Measurements from ENCODE around the gene LILRA5.
"Not testable (repeated sequence)": the region's sequence is repeated elsewhere in the genome, so short reads cannot be mapped to it uniquely, and the experiment has no call there.

Gene LILRA5

DNA sequence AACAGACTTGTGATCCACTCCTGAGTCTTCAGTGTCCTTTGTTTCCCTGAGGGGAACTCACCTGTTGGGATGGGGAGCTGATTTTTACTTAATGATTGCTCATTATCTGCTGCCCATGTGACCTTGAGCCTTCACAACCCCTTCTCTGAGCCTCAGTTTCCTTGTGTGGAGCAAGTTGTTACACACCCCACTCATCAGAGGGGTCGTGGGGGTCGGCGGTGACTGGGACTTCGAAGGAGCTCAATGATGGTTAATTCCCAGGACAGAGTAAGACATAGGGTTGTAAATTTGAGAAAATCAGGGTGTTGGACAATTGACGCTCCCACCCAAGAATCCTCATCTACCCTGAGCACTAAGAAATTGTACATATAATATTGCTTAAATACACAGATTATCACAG, 13.5 kb downstream of the LILRA5 start:
- no peak for DNase-seq

DNA sequence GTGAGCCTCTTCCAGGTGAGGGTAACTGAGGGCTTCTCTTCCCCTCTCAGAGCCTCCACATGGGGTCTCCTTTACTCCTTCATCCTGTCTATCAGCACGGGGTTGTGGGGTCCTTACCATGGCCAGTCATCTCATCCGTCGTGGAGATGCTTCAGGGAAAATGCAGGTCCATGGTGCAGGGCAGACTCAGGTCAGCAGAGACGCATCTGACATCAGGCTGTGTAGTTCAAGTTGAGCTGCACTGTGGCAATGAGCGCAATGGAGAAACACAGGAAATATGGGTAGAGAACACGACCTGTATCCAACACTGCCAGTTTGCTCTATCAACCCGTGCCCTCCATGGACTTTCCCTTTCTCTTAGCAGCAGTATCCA, 13.9 kb downstream of the LILRA5 start:
- DNase-seq = no peak

DNA sequence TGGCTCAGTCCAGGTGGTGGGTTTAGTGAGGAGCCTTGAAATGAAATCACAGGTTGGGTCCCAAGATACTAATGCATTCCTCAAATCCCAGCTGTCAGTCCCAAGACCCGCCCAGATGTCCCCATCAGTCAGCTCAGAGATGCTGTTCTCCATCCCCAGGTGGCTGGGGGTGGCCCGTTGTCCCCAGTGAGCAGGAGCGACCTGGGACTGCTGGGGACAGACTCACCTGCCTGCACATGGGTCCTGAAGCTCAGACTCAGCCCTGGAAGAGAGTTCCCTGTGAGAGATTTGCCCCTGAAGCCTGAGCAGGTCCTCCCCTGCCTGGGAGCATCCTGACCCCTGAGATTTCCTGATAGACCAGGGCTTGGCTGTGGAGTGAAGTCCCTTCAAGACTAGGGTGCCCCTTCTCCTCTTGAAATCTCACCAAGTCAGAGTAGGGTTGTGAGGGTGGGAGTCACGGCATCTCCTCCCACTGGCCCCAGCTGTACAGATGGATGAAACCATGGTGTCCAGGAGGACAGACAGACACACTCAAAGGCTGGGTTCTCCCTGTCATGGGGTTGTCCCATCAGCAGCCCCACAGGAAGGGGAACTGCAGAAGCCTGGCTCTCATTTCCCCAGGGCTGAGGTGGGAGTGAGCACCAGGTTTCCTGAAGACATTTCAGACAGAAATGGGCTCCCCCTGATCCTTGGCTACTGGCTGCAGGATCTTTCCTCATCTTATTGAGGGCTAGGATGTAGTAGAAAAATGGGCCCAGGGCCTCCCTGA, 14.4 kb downstream of the LILRA5 start:
- no peak for DNase-seq

DNA sequence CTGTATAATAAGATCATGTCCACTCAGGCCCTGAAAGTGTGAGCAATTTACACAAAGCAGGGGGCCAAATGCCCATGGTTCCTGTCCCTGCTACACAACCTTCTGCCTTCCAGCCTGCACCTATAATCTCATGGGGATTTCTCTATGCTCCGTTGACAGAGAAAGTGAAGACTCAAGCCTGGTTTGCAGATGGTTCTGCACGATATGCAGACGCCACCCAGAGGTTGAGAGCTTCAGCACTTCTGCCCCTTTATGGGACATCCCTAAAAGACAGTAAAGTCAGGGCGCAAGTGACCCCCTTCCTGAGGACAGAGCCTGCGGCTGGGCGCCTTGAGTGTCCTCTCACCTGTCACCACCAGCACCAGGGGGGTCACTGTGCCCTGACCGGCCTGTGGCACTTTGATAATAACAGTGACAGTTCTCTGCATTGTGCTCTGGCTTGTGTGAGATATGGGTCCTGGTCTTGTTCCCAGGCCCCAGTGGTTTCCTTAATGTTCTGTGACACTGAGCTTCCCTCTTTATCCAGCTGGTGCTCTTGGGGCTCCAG, 15.1 kb downstream of the LILRA5 start:
- no peak for DNase-seq

DNA sequence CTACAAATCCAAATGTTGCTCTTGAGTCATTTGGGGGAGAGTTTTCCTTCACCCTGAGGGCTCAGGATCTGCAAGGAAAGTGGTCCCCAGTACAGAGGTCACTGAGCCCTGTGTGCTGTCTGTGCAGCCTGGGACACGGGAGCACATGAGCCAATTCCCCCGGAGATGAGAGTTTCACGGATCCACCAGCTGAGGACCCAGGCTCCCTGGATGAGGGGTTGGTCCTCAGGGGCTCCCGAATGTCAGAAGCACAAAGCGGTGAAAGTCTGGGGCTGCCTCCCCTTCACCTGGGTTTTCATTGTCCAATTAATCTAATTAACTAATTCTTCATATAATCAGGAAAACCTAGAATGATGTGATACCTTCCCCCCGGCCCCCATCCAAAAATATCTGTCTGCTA, 18.4 kb downstream of the LILRA5 start:
- no peak for DNase-seq

DNA sequence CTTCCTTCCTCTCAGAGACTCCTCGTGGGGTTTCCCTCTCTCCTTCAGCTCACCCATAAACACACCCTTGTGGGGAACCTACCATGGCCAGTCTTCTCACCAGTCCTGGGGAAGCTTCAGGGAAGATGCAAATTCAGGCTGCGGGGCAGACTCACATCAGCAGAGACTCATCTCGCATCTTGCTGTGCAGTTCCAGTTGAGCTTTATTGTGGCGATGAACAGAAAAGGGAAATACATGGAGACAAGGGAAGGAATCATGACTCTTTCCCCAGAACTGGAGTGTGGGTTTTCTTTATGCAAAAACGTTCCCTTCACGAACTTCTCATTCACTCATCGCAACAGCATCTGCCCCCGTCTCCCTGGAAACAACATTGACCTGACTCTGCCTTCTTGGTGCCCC, 23.8 kb downstream of the LILRA5 start:
- DNase-seq = not testable (repeated sequence)

DNA sequence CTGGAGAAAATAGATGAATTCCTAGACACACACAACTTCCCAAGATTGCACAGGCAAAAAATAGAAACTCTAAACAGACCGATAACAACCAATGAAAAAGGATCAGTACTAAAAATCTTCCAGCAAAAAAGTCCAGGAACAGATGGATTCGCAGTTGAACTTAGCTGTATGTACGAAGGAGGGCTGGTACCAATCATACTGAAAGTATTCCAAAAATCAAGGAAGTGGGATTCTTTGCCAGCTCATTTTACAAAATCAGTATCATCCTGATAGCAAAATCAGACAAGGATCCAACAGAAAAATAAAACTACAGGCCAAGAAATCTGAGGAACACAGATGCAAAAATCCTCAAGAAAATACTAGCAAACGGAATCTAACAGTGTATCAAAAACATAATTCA, 25.5 kb downstream of the LILRA5 start:
- DNase-seq = no peak

DNA sequence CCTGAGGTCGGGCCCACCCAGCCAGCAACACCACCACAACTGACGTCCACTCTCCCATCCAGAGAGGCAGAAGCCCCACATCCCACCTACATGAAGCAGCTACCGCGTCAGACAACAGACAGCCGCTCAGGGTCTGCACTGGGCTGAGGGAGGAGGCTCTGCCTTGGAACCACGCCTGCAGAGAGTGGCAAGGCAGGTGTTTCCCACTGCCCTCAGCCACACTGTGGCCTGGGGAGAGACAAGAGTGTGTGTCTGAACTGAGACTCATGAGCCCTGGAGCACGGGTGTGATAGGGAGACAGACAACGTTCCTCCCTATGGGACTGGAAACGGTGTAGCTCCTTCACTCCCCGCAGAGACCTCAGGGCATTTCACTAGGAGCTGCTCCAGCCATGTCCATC, 26.7 kb downstream of the LILRA5 start:
- not testable (repeated sequence) for DNase-seq

DNA sequence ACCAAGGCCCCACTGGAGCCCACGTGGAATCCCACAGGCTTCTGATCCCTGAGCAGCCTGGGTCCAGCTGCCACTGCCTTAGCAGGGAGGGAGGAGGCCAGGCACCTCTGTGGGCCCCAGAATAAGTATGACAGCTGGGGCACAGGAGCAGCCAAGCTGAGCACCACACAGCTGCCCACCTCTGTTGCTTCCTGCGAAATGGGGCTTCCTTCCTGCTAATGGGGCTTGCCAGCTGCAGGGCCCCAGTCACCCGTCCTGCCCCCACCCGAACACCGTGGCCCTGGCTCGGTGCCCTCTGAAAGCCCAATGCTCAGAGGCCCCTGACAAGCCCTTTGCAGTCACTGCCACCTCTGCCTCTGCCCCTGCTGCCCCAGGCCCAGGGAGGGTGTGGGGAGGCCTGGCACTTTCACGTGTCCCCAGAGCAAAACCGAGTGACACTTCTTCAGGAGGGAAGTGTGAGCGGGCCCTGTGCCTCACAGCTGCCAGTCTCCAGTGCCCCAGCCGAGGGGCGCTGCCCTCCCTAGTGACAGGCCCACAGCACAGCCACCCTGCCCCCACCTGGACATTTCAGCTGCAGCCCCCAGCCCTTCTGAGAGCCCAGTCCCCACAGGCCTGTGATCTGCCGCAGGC, 27.4 kb downstream of the LILRA5 start:
- DNase-seq = not testable (repeated sequence)

DNA sequence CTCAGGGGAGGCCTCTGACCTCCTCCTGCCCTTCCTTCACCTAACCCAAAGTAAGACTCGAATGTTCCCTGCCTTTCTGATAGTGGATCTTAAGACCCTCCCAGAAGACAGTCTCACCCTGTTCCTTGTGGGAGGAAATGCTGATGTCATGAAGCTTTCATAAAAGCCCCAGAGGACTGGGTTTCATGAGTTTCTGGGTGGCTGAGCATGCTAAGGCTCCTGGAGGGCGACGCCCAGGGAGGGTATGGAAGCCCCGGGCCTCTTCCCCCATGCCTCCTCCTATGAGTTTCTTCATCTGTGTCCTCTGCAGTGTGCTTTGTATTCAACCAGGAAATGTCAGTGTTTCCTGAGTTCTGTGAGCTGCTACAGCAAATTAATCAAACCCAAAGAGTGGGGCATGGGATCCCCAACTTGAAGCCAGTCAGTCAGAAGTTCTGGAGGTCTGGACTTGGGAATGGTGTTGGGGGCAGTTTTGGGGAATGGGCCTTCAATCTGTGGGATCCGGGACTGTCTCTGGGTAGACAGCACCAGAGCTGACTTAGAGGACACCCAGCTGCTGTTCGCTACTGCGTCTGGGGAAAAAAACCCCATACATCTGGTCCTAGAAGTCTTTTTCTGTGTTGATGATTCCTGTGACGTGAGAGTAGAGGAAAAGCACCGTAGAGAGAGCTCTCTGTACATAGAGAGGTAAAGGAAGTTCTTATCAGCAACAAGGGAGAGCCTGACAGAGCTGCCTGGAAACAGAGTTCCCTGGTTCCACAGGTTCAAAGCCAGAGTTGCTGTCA, 30.1 kb downstream of the LILRA5 start:
- no peak for DNase-seq

DNA sequence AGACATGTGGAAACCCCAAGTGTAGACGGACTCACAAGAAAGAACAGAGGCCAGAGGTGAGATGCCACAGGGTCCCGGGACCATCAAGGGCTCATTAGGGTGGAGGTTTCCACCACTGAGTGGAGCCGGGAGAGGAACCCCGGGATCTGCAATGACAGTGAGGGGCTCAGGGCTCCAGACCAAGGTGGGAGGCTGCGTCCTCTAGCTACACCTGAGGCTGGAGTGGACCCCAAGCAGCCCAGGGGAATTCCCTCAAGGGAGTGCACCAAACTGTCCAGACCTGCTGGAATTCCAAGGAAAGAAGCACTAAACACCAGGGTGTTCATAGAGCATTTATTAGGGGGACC, 31.3 kb downstream of the LILRA5 start:
- DNase-seq = not testable (repeated sequence)

DNA sequence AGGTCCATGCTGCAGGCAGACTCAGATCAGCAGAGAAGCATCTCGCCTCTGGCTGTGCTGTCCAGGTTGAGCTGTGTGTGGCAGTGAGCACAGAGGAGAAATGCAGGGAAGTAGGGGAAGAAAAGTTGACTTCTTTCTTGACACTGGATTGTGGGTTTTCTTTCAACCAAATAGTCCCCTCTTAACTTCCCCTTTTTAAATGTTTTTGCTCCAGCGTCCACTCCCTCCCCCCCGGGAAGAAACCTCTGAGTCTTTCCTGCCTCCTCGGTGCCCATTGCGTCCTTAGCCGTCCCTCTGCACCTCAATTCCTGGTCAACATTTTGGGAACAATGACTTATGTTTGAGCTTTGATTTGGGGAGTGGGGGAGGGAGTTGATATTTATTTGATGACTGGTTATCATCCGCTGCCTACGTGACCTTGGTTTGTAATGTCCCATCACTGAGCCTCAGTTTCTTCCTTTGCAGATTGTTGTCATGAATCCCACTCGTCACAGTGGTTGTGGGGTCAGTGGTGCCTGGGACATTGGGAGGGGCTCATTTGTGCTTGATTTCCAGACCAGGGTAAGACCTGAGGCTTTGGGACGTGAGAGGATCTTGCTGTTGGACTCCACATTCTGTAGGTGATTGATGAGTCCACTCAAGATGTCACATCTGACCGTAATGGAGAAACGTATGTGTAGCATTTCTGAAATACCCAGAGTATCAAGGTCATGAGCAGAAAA, 31.8 kb downstream of the LILRA5 start, which contains the start of gene LILRB2:
TSS of gene LILRB2 (minus strand) at position 104 of the 722 bp plus-strand sequence. CDS start 614 bp downstream, outside the sequence.
- no peak for DNase-seq

DNA sequence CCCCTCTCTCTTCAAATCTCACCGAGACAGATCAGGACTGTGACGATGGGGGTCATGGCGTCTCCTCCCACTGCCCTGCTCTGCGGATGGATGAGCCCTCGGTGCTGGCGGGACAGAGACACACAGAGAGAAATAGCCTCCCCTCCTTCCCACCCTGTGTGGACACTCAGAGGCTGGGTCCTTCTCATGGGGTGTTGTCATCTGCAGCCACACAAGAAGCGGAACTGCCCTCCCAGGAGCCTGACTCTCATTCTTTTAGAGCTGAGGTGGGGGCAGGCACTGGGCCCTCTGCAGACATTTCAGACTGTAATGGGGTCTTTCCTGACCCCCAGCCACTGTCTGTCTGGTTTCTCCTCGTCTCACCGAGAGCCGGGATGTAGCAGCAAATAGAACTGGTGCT, 32.5 kb downstream of the LILRA5 start:
- DNase-seq = not testable (repeated sequence)

DNA sequence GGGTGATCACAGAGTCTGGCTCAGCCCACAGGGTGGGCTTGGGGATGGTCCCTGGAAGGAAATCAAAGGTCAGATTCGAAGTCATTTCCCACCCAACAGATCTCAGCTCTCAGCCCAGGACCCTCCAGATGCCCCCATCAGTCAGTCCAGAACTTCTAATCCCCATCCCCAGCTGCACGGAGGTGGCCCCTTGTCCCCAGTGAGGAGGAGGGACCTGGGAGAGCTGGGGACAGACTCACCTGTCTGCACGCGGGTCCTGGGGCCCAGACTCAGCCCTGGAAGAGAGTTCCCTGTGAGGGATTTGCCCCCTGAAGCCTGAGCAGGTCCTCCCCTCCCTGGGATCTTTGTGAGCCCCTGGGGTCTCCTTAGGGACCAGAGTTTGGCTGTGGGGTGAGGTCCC, 32.9 kb downstream of the LILRA5 start:
- not testable (repeated sequence) for DNase-seq

DNA sequence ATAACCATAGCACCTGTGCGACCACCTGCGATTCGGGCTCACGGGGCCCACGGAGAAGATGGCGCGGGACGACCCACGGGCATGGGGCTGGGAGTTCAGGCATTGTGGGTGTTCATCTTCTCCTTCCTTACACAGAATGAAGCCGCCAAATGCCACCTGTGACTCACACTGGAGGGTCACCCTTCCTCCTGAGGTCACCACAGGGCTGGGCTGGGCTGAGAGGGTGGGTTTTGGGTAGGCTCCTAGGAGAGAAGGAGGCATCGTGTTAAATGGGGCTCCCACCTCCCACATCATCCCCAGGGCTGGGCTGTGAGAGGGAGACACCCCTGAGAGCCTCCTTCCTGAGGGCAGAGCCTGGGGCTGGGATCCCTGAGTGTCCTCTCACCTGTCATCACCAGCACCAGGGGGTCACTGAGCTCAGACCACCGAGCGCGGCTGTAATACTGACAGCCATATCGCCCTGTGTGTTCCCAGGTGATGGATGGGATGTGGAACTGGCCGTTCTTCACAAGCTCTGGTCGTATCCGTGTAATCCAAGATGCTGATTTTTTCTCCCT, 33.5 kb downstream of the LILRA5 start:
- no peak for DNase-seq

DNA sequence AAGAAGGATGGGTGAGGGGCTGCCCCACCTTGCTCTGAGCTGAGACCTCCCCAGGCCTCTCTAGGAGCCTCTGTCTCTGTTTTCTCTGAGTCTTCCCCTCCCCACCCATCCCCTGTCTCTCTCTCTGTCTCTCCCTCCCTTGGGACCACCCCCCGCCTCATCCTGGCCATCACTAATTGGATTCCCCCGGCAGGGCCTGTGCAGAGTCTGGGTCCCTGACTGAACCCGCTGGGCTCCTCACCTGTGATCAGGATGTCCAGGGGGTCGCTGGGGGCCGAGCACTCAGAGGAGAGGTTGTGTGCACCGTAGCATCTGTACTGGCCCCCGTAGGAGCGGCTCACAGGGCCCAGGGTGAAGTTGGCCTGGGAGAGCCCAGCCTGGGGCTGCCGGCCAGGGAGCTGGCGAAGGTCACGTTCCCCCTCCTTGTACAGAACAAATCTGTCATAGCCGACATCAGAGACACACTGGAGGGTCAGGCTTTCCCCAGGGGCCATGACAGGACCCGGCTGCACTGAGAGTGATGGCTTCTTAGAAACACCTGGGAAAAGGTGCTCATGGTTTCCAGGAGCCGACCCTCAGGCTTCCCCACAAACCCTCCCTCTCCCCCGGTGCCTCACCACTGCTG, 34.3 kb downstream of the LILRA5 start:
- not testable (repeated sequence) for DNase-seq

DNA sequence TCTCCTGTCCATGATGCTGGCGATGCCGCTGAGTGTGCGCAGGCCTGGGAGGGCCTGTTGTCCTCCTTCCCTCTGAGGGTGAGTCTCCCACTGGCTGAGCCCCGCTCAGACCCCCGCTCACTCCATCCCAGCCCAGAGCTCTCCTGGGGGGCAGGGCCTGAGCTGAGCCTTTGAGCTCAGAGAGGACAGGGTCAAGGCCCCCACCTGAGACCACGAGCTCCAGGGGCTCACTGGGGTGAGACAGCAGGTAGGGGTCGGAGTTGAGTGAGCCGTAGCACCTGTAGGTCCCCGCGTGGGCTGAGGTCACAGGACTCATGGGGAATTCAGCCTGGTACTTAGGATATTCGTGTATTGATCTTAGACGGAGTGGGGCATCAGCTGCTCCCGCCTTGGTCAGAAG, 34.9 kb downstream of the LILRA5 start:
- DNase-seq = not testable (repeated sequence)

DNA sequence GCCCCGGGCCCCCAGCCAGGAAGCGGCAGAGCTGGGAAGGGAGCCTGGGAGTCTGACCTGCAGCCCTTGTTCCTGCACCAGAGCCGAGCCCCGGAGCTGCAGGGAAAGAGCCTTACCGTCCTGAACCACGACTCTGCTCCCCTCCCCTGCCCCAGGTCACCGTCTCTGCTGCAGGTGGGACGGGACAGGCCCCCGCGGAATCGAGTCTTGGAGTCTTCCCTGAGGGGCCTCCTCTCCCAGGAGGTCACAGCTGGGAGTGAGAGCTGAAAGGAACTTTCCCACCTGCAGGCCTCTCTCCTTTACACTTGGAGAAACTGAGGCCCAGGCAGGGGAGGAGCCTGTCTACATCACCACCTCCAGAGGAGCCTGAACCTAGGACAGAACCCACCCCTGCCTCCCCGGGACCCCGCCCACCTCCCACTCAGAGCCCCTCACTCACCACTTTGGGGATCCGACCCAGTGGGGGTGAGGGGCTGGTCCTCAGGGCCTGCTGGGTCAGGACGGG, 35.8 kb downstream of the LILRA5 start:
- DNase-seq = not testable (repeated sequence)

DNA sequence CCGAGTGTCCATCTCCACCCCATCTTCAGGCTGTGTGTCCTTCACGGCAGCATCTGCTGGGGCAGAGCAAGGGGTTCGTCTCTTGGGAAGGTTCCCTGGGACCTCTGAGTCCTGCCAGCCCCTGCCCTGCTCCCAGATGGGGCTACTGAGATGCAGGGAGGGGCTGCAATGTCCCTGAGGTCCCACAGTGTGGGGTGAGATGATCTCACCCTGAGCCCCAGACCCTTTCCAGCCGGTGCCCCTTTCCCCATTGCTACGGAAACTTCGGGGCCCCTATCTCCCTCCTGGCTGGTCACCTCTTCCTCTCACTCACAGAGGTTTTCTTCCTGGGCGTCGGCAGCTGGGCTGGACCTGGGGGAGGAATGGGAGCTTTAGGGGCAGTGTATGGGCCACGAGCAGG, 37.0 kb downstream of the LILRA5 start:
- no peak for DNase-seq

DNA sequence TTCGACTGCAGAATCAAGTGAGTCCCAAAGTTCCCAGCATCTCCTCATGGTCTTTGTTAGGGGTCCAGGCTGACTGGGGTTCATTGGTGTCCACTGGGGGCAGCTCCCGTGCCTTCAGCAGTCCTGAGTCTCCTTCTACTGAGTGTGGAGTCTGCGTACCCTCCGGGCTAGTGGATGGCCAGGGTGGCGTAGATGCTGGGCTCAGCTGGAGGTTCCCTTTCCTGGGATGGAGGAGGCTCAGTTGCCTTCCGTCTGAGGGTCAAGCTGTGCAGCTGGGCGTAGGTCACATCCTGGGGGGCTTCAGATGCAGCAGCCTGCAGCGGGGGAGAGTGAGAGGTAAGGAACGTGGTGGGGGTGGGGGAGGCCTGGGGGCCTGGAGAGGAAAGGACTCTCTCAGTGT, 38.5 kb downstream of the LILRA5 start:
- not testable (repeated sequence) for DNase-seq

DNA sequence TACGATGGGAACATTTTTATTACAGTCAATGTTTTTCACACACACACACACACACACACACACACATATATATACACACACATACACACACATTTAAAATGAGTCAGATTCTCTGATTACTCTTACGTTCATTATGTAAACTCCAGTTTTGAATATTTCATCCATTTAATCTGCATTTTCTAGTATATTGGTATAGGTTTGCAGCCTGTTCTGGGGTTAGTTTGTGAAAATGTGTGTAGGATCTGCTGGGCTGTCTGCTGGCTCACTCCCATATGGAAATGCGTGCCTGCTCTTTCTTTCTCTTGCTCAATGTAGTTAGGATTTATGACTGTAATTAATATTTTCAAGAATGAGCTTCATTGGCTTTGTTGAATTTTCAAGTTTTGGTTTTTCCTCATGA, 39.1 kb downstream of the LILRA5 start:
- no peak for DNase-seq

DNA sequence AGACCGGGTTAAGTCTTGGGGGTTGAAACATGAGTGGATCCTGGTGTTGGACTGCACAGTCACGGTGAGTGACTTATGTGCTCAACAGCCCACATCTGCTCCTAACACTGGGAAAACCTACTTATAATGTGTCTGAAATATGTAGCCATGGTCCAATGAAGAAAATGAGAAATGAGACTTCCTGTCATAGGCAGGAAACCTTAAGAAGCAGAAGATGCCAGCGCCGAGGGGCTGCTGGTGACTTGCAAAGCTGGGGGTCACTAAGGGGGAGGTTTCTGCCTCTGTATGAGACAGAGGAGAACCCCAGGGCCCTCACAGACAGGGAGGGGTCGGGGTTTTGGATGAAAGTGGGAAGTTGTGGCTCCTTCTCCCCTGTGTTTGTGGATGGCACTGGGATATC, 40.8 kb downstream of the LILRA5 start:
- DNase-seq = not testable (repeated sequence)

Measured in NCI-H1417 treated with DMSO at 0.1 percent for 48 hours (cell line).